Measurements from ENCODE around the gene TTC28. TPM values are rescaled to one million over a fixed set of nuclear protein-coding genes. Genes with fewer than 3 reads are reported as not detected.

TTC28 gene
- total RNA-seq, 1 experiment from 2014 or later, result 0.12 TPM

- Histone ChIP-seq H3K9me3 (ENCODE audit: control insufficient read depth in 1 of 2, insufficient read depth in 1 of 2, low read depth in 1 of 2, low read length in 2 of 2) (no peaks in the 10 kb centered on the region), H3K27me3 (ENCODE audit: insufficient read depth, low read length) (peaks cover 72% of the 10 kb centered on the region), H3K9me2 (ENCODE audit: insufficient read depth) (no peaks in the 10 kb centered on the region), H3K4me2 (ENCODE audit: low read length) (no peak overlapping the region), H3K79me2 (ENCODE audit: insufficient read depth, low read length) (no peaks in the 10 kb centered on the region), H2AFZ (ENCODE audit: low read depth, low read length, poor library complexity, severe bottlenecking) (no peak overlapping the region), H3K9ac (ENCODE audit: low read length) (no peak overlapping the region), H4K20me1 (ENCODE audit: insufficient read depth) (no peaks in the 10 kb centered on the region), H3K4me3 (replicated peaks in 1 of 2; ENCODE audit: low read depth in 1 of 2, low read length in 2 of 2) (no peak overlapping the region), H3K4me1 (ENCODE audit: control insufficient read depth in 1 of 2, insufficient read depth in 2 of 2, low read length in 2 of 2) (no peaks in the 10 kb centered on the region), H3K36me3 (ENCODE audit: control insufficient read depth in 1 of 2, insufficient read depth in 2 of 2, low read length in 2 of 2) (no peaks in the 10 kb centered on the region), H3K27ac (ENCODE audit: low read depth, low read length) (no peak overlapping the region)
- DNase-seq (ENCODE audit: low read depth, low spot score), result no peak
- ChIA-PET RAD21 (ENCODE audit: low non-redundant PET in 1 of 2, low total read pairs in 2 of 2, uncharacterized antibody in 2 of 2, unreplicated experiment in 2 of 2) (no interaction called here), POLR2A (no interaction called here), CTCF (no interaction called here)
- no peak for TF ChIP-seq ATF3 (IDR thresholded peaks at IDR 0.05)
- ATAC-seq, result no peak
- intact Hi-C loops (cut with micrococcal nuclease), result no loop called here
- BruUV-seq (replicated peaks), result no TSS peak
Observed at GRCh38 chr22:28268171-28268570, 411.5 kb downstream of the TTC28 start.

- ChIA-PET POLR2A (no interaction called here), CTCF (no interaction called here), RAD21 (ENCODE audit: low non-redundant PET in 1 of 2, low total read pairs in 2 of 2, uncharacterized antibody in 2 of 2, unreplicated experiment in 2 of 2) (no interaction called here)
- Histone ChIP-seq H3K4me2 (ENCODE audit: low read length) (no peak overlapping the region), H3K4me1 (ENCODE audit: control insufficient read depth in 1 of 2, insufficient read depth in 2 of 2, low read length in 2 of 2) (no peaks in the 10 kb centered on the region), H3K9me3 (ENCODE audit: control insufficient read depth in 1 of 2, insufficient read depth in 1 of 2, low read depth in 1 of 2, low read length in 2 of 2) (no peaks in the 10 kb centered on the region), H3K27me3 (ENCODE audit: insufficient read depth, low read length) (peaks cover 69% of the 10 kb centered on the region), H3K36me3 (ENCODE audit: control insufficient read depth in 1 of 2, insufficient read depth in 2 of 2, low read length in 2 of 2) (no peaks in the 10 kb centered on the region), H3K9ac (ENCODE audit: low read length) (no peak overlapping the region), H3K4me3 (replicated peaks in 1 of 2; ENCODE audit: low read depth in 1 of 2, low read length in 2 of 2) (no peak overlapping the region), H3K9me2 (ENCODE audit: insufficient read depth) (no peaks in the 10 kb centered on the region), H3K27ac (ENCODE audit: low read depth, low read length) (no peak overlapping the region), H3K79me2 (ENCODE audit: insufficient read depth, low read length) (no peaks in the 10 kb centered on the region), H2AFZ (ENCODE audit: low read depth, low read length, poor library complexity, severe bottlenecking) (no peak overlapping the region), H4K20me1 (ENCODE audit: insufficient read depth) (no peaks in the 10 kb centered on the region)
- DNase-seq (ENCODE audit: low read depth, low spot score) (no peak), ATAC-seq (no peak)
- TF ChIP-seq ELF1 (IDR thresholded peaks at IDR 0.05; ENCODE audit: borderline replicate concordance, low read depth) (no peak), JUND (IDR thresholded peaks at IDR 0.05) (no peak), CBX3 (IDR thresholded peaks at IDR 0.05; ENCODE audit: low read depth) (no peak)
- BruUV-seq (replicated peaks), result no TSS peak
- intact Hi-C loops (cut with micrococcal nuclease), result no loop called here
Observed at GRCh38 chr22:28260619-28261018, 419.0 kb downstream of the TTC28 start.
